GM23338 (cell line): Measurements from ENCODE around the gene GPR141. TPM values are rescaled to one million over a fixed set of nuclear protein-coding genes. Genes with fewer than 3 reads are reported as not detected.

ENCODE experiments used
- ATAC-seq: fragments of 200-7000 bp; cut with Tn5 transposase; 3 replicates; pipeline ENCODE4 v1.9.1; 2020
- DNase-seq: peaks from one replicate; pipeline ENCODE4 v3.0.0-alpha.2; 2015; ENCODE audit warnings: low spot score
- H2AFZ ChIP-seq: fragments of 200-600 bp; sonication (generic); 2 replicates; pipeline ENCODE4 v1.8.0; 2016; ENCODE audit warnings: antibody characterized with exemption, mild to moderate bottlenecking, moderate library complexity
- H3F3A ChIP-seq: fragments of 200-600 bp; sonication (generic); replicated peaks from 2 replicates; pipeline ENCODE4 v1.8.0; 2017; ENCODE audit warnings: antibody characterized with exemption, mixed run types, low read depth
- H3K27ac ChIP-seq: fragments of 200-600 bp; sonication (generic); 2 replicates; pipeline ENCODE4 v1.6.1; 2016; ENCODE audit warnings: low read depth
- H3K27me3 ChIP-seq: fragments of 200-600 bp; sonication (generic); 2 replicates; pipeline ENCODE4 v1.8.0; 2016; ENCODE audit warnings: mild to moderate bottlenecking, mixed run types, moderate library complexity; ENCODE audit not compliant: insufficient read depth
- H3K36me3 ChIP-seq: fragments of 200-600 bp; sonication (generic); 2 replicates; pipeline ENCODE4 v1.8.0; 2016; ENCODE audit warnings: mild to moderate bottlenecking; ENCODE audit not compliant: insufficient read depth
- H3K4me1 ChIP-seq: fragments of 200-600 bp; sonication (generic); 2 replicates; pipeline ENCODE4 v1.8.0; 2016; ENCODE audit warnings: mild to moderate bottlenecking, moderate library complexity; ENCODE audit not compliant: insufficient read depth
- H3K4me2 ChIP-seq: fragments of 200-600 bp; sonication (generic); 2 replicates; pipeline ENCODE4 v1.7.1; 2017; ENCODE audit warnings: mixed run types
- H3K4me3 ChIP-seq: fragments of 200-600 bp; sonication (generic); 2 replicates; pipeline ENCODE4 v1.6.1; 2016; ENCODE audit warnings: mixed run types
- H3K79me2 ChIP-seq: fragments of 200-600 bp; sonication (generic); replicated peaks from 2 replicates; pipeline ENCODE4 v1.8.0; 2017; ENCODE audit warnings: mild to moderate bottlenecking; ENCODE audit not compliant: insufficient read depth
- H3K9me2 ChIP-seq: fragments of 200-600 bp; sonication (generic); 2 replicates; pipeline ENCODE4 v1.8.0; 2017; ENCODE audit not compliant: insufficient read depth
- H4K20me1 ChIP-seq: fragments of 200-600 bp; sonication (generic); replicated peaks from 2 replicates; pipeline ENCODE4 v1.8.0; 2017; ENCODE audit warnings: mild to moderate bottlenecking; ENCODE audit not compliant: insufficient read depth
- H3K27ac Mint-ChIP-seq: 2 replicates; pipeline ENCODE4 v1.8.0; 2020; ENCODE audit warnings: inconsistent platforms, mild to moderate bottlenecking, moderate library complexity, mixed read lengths
- H3K27me3 Mint-ChIP-seq: 3 replicates; pipeline ENCODE4 v1.8.0; 2022; ENCODE audit warnings: low read depth, mild to moderate bottlenecking, moderate library complexity, mixed read lengths, inconsistent platforms; ENCODE audit not compliant: insufficient read depth, poor library complexity
- H3K36me3 Mint-ChIP-seq: 3 replicates; pipeline ENCODE4 v1.8.0; 2021; ENCODE audit warnings: low read depth, mild to moderate bottlenecking, inconsistent platforms, moderate library complexity, mixed read lengths
- H3K4me1 Mint-ChIP-seq: 3 replicates; pipeline ENCODE4 v1.8.0; 2020; ENCODE audit warnings: mild to moderate bottlenecking, inconsistent platforms, mixed read lengths
- H3K4me3 Mint-ChIP-seq: 3 replicates; pipeline ENCODE4 v1.8.0; 2021; ENCODE audit warnings: moderate library complexity, mild to moderate bottlenecking, inconsistent platforms, mixed read lengths
- H3K9me3 Mint-ChIP-seq: 3 replicates; pipeline ENCODE4 v1.8.0; 2020; ENCODE audit warnings: moderate library complexity, mild to moderate bottlenecking, inconsistent platforms, mixed read lengths
- CREB1 ChIP-seq: fragments of 250-450 bp; sonication (Bioruptor Pico); IDR thresholded peaks from 2 replicates; pipeline ENCODE4 v1.5.0; 2020; ENCODE audit warnings: low read depth, mild to moderate bottlenecking, moderate library complexity
- EZH2 ChIP-seq: fragments of 200-600 bp; sonication (generic); IDR thresholded peaks from one replicate; pipeline ENCODE4 v1.8.0; 2017; ENCODE audit warnings: antibody characterized with exemption, mild to moderate bottlenecking, low read depth; ENCODE audit not compliant: unreplicated experiment
- NANOG ChIP-seq: IDR thresholded peaks from 2 replicates; pipeline ENCODE4 v1.6.1; 2016; ENCODE audit warnings: antibody characterized with exemption, borderline replicate concordance
- ZNF331 ChIP-seq: fragments of 250-450 bp; sonication (Bioruptor Pico); IDR thresholded peaks from 2 replicates; pipeline ENCODE4 v1.5.0; 2020; ENCODE audit warnings: low read depth, mild to moderate bottlenecking, moderate library complexity
- polyA plus RNA-seq: library from polyadenylated mRNA; unstranded; fragments of >200 nt; fragmentation: Nextera tagmentation; extraction: Ambion mirVana; gene quantifications from 2 replicates; pipeline ENCODE4 v1.2.1, GENCODE V29; 2016
- total RNA-seq: library from RNA; depleted of rRNA; stranded (reverse); fragments of >200 nt; shearing (Covaris generic); gene quantifications from 2 replicates; pipeline ENCODE4 v1.2.3, GENCODE V29; 2014
- TF ChIP-seq, protein P1 (sequence below): fragments of 250-450 bp; sonication (Bioruptor Pico); IDR thresholded peaks from 2 replicates; pipeline ENCODE4 v1.5.0; 2020; ENCODE audit warnings: mild to moderate bottlenecking, moderate library complexity
- TF ChIP-seq, protein P2 (sequence below), 2 experiments: fragments of 200-600 bp in 1 of 2; sonication (generic) in 1 of 2; conservative IDR thresholded peaks; 2 replicates each; pipeline versions ENCODE4 v1.5.1 to v1.6.1; 2016 to 2017; ENCODE audit warnings: antibody characterized with exemption in 2 of 2, low read depth in 2 of 2, mild to moderate bottlenecking in 2 of 2, moderate library complexity in 1 of 2

GPR141 gene
- total and polyA plus RNA-seq, 2 experiments from 2014 or later, result 0.80 TPM; not detected in 1

DNA sequence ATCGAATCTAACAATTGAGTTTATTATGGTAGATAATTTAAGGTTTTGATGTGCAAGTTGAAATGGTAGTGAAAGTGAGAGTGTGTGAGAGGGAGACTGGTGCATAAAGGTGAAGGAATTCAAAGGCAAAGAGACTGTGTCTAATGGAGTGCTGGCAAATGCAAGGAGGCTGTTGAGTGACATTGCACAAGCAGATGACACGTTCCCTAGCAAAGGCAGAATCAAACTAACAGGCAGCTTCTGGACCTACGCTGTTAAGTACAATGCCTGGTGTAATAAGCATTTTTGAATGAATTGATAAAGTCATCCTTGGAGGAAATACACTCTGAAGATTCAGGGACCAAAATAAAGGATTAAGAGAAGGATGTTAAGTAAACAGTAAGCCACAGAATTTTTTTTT is 11.7 kb upstream of the GPR141 start (continued):
- TF ChIP-seq EZH2 (no peak), ZNF331 (no peak), NANOG (no peak)
- TF ChIP-seq, protein P1, sequence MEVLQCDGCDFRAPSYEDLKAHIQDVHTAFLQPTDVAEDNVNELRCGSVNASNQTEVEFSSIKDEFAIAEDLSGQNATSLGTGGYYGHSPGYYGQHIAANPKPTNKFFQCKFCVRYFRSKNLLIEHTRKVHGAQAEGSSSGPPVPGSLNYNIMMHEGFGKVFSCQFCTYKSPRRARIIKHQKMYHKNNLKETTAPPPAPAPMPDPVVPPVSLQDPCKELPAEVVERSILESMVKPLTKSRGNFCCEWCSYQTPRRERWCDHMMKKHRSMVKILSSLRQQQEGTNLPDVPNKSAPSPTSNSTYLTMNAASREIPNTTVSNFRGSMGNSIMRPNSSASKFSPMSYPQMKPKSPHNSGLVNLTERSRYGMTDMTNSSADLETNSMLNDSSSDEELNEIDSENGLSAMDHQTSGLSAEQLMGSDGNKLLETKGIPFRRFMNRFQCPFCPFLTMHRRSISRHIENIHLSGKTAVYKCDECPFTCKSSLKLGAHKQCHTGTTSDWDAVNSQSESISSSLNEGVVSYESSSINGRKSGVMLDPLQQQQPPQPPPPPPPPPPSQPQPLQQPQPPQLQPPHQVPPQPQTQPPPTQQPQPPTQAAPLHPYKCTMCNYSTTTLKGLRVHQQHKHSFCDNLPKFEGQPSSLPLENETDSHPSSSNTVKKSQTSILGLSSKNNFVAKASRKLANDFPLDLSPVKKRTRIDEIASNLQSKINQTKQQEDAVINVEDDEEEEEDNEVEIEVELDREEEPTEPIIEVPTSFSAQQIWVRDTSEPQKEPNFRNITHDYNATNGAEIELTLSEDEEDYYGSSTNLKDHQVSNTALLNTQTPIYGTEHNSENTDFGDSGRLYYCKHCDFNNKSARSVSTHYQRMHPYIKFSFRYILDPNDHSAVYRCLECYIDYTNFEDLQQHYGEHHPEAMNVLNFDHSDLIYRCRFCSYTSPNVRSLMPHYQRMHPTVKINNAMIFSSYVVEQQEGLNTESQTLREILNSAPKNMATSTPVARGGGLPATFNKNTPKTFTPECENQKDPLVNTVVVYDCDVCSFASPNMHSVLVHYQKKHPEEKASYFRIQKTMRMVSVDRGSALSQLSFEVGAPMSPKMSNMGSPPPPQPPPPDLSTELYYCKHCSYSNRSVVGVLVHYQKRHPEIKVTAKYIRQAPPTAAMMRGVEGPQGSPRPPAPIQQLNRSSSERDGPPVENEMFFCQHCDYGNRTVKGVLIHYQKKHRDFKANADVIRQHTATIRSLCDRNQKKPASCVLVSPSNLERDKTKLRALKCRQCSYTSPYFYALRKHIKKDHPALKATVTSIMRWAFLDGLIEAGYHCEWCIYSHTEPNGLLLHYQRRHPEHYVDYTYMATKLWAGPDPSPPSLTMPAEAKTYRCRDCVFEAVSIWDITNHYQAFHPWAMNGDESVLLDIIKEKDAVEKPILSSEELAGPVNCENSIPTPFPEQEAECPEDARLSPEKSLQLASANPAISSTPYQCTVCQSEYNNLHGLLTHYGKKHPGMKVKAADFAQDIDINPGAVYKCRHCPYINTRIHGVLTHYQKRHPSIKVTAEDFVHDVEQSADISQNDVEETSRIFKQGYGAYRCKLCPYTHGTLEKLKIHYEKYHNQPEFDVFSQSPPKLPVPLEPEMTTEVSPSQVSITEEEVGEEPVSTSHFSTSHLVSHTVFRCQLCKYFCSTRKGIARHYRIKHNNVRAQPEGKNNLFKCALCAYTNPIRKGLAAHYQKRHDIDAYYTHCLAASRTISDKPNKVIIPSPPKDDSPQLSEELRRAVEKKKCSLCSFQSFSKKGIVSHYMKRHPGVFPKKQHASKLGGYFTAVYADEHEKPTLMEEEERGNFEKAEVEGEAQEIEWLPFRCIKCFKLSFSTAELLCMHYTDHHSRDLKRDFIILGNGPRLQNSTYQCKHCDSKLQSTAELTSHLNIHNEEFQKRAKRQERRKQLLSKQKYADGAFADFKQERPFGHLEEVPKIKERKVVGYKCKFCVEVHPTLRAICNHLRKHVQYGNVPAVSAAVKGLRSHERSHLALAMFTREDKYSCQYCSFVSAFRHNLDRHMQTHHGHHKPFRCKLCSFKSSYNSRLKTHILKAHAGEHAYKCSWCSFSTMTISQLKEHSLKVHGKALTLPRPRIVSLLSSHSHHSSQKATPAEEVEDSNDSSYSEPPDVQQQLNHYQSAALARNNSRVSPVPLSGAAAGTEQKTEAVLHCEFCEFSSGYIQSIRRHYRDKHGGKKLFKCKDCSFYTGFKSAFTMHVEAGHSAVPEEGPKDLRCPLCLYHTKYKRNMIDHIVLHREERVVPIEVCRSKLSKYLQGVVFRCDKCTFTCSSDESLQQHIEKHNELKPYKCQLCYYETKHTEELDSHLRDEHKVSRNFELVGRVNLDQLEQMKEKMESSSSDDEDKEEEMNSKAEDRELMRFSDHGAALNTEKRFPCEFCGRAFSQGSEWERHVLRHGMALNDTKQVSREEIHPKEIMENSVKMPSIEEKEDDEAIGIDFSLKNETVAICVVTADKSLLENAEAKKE, result no peak

DNA sequence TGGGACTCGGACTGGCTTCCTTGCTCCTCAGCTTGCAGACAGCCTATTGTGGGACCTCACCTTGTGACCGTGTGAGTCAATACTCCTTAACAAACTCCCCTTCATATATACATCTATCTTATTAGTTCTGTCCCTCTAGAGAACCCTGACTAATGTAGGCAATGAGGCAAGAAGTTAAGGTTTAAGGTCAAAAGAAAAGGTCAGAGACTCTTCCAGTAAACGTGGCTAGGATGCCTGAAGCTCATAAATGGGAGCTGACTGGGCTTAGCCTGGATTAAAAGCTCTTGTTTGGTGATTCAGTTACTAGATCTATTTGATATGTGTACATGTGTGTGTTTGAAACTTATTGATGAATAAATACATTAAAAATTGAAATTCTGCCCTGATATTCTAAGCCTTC is 10.6 kb upstream of the GPR141 start:
- H3K4me3 Mint-ChIP-seq, result no peak overlapping the region
- Histone ChIP-seq H3K4me3 (no peak overlapping the region), H2AFZ (no peak overlapping the region), H4K20me1 (no peaks in the 10 kb centered on the region), H3K27ac (no peak overlapping the region), H3K4me2 (no peak overlapping the region), H3K36me3 (no peaks in the 10 kb centered on the region), H3K9me2 (no peaks in the 10 kb centered on the region), H3K4me1 (peaks cover 9% of the 10 kb centered on the region), H3F3A (no peaks in the 10 kb centered on the region), H3K27me3 (no peaks in the 10 kb centered on the region), H3K79me2 (no peaks in the 10 kb centered on the region)
- no peaks in the 10 kb centered on the region for H3K36me3 Mint-ChIP-seq
- H3K27me3 Mint-ChIP-seq, result no peaks in the 10 kb centered on the region
- no peak for TF ChIP-seq CREB1
- TF ChIP-seq, protein P2, sequence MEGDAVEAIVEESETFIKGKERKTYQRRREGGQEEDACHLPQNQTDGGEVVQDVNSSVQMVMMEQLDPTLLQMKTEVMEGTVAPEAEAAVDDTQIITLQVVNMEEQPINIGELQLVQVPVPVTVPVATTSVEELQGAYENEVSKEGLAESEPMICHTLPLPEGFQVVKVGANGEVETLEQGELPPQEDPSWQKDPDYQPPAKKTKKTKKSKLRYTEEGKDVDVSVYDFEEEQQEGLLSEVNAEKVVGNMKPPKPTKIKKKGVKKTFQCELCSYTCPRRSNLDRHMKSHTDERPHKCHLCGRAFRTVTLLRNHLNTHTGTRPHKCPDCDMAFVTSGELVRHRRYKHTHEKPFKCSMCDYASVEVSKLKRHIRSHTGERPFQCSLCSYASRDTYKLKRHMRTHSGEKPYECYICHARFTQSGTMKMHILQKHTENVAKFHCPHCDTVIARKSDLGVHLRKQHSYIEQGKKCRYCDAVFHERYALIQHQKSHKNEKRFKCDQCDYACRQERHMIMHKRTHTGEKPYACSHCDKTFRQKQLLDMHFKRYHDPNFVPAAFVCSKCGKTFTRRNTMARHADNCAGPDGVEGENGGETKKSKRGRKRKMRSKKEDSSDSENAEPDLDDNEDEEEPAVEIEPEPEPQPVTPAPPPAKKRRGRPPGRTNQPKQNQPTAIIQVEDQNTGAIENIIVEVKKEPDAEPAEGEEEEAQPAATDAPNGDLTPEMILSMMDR (conservative IDR thresholded peaks at IDR 0.05; ENCODE audit: low read depth in 2 of 2), result no peak
- DNase-seq (no peak), ATAC-seq (no peak)
- H3K4me1 Mint-ChIP-seq, result peaks cover 8% of the 10 kb centered on the region
- H3K27ac Mint-ChIP-seq, result no peak overlapping the region
- H3K9me3 Mint-ChIP-seq, result no peaks in the 10 kb centered on the region
